HG02884 (cell line): Measurements from ENCODE around the gene RUVBL1.
A peak's percentile ranks its signal among the peaks of the same experiment; 100 is the strongest.

Experiments
- ATAC-seq: cut with Tn5 transposase; IDR thresholded peaks from one replicate; pipeline ENCODE4 v1.9.1; 2021; ENCODE audit warnings: mild to moderate bottlenecking, moderate library complexity; ENCODE audit not compliant: unreplicated experiment

Gene RUVBL1

GRCh38 chr3:128070898-128071591 is 52.6 kb downstream of the RUVBL1 start:
- no peak for ATAC-seq

GRCh38 chr3:128069271-128069670 is 54.3 kb downstream of the RUVBL1 start:
- no peak for ATAC-seq

- no peak for ATAC-seq
Measured at GRCh38 chr3:128068156-128068620, 55.4 kb downstream of the RUVBL1 start.

- ATAC-seq, result no peak
Measured at GRCh38 chr3:128067489-128067888, 56.1 kb downstream of the RUVBL1 start.

GRCh38 chr3:128066676-128067075 is 56.9 kb downstream of the RUVBL1 start:
- no peak for ATAC-seq

GRCh38 chr3:128066114-128066513 is 57.5 kb downstream of the RUVBL1 start:
- no peak for ATAC-seq

GRCh38 chr3:128064962-128065361 is 58.6 kb downstream of the RUVBL1 start:
- no peak for ATAC-seq

GRCh38 chr3:128063865-128064264 is 59.7 kb downstream of the RUVBL1 start:
- no peak for ATAC-seq

- ATAC-seq, result no peak
Measured at GRCh38 chr3:128062033-128062745, 61.4 kb downstream of the RUVBL1 start.

- no peak for ATAC-seq
Measured at GRCh38 chr3:128060473-128061381, 62.9 kb downstream of the RUVBL1 start.

- no peak for ATAC-seq
Measured at GRCh38 chr3:128056258-128056657, 67.4 kb downstream of the RUVBL1 start.

GRCh38 chr3:128054367-128054766 is 69.2 kb downstream of the RUVBL1 start:
- no peak for ATAC-seq

GRCh38 chr3:128053614-128054013 is 70.0 kb downstream of the RUVBL1 start:
- ATAC-seq, result no peak

GRCh38 chr3:128052595-128053351 is 70.8 kb downstream of the RUVBL1 start:
- ATAC-seq, result peak; percentile 15

GRCh38 chr3:128051837-128052594 is 71.6 kb downstream of the RUVBL1 start, which contains the start of gene SEC61A1:
TSS of gene SEC61A1 (plus strand) at chr3:128052437. CDS start at chr3:128052553, 116 bp downstream.
- ATAC-seq, result peak; percentile 91

- no peak for ATAC-seq
Measured at GRCh38 chr3:128051459-128051836, 72.2 kb downstream of the RUVBL1 start.

- ATAC-seq, result no peak
Measured at GRCh38 chr3:128050597-128050996, 73.0 kb downstream of the RUVBL1 start.

GRCh38 chr3:128041344-128041743 is 82.3 kb downstream of the RUVBL1 start:
- no peak for ATAC-seq

- ATAC-seq, result no peak
Measured at GRCh38 chr3:128040660-128041059, 83.0 kb downstream of the RUVBL1 start.

- ATAC-seq, result no peak
Measured at GRCh38 chr3:128040041-128040440, 83.6 kb downstream of the RUVBL1 start.
